Mammary epithelial cell (primary cell): ENCODE results near the gene FBXL7.

Experiments
- CTCF ChIP-seq, 2 donors: IDR thresholded peaks in 1 of 2; conservative IDR thresholded peaks in 1 of 2; 2 replicates each; pipeline ENCODE4 v1.5.1; 2011 to 2012; ENCODE audit warnings: inconsistent platforms in 2 of 2, low read length in 2 of 2, mild to moderate bottlenecking in 2 of 2, control low read depth in 1 of 2, low read depth in 1 of 2; ENCODE audit not compliant: insufficient read depth in 1 of 2; ENCODE audit errors: extremely low read depth in 1 of 2
- EZH2 ChIP-seq: IDR thresholded peaks from 2 replicates; pipeline ENCODE4 v1.6.1; 2012; ENCODE audit warnings: low read length, inconsistent platforms, borderline replicate concordance

DNA sequence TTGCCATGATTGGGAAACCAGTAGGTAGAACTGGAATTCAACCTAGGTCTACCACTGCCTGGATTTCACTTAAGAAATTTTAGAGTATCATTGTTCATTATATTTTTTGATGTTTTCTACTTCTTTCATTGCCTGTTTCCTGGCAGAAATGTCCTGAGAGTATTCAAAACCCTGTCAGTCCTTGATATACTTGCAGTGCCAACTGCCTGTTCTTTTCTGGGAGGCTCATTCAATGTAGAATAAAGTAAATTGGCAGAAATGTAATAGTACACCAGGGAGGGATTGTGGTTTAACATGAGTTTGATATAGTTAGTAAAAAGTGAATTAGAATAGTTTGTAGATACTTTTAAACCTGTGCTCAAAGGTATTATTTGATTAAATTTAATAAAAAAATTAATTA, 286.3 kb downstream of the FBXL7 start:
- TF ChIP-seq CTCF (conservative IDR thresholded peaks at IDR 0.05 in 1 of 2, IDR thresholded peaks at IDR 0.05 in 1 of 2; ENCODE audit: extremely low read depth in 1 of 2, insufficient read depth in 1 of 2, low read depth in 1 of 2, low read length in 2 of 2) (no peak), EZH2 (no peak)
